Left lung (tissue), 10 donors: ENCODE data around the gene NARS2. TPM values are rescaled to one million over a fixed set of nuclear protein-coding genes. Genes with fewer than 3 reads are reported as not detected.

Source experiments
- ATAC-seq: fragments of 200-7000 bp; cut with Tn5 transposase; one replicate; pipeline ENCODE4 v1.9.1; 2020; ENCODE audit warnings: moderate library complexity
- DNase-seq, 4 donors: peaks; one replicate each; pipeline ENCODE4 v3.0.0-alpha.2; 2013 to 2020
- H3K27ac ChIP-seq, 2 donors: fragments of 200-600 bp; sonication (generic) in 1 of 2; one replicate each; pipeline versions ENCODE4 v1.5.0 to v1.8.0; 2020 to 2021
- H3K27me3 ChIP-seq, 2 donors: fragments of 200-600 bp; sonication (generic) in 1 of 2; one replicate each; pipeline versions ENCODE4 v1.5.0 to v1.8.0; 2020 to 2021
- H3K36me3 ChIP-seq, 2 donors: fragments of 200-600 bp; sonication (generic) in 1 of 2; one replicate each; pipeline versions ENCODE4 v1.5.0 to v1.8.0; 2020 to 2021
- H3K4me1 ChIP-seq, 2 donors: fragments of 200-600 bp; one replicate each; pipeline ENCODE4 v1.8.0; 2021
- H3K4me3 ChIP-seq, 2 donors: fragments of 200-600 bp; sonication (generic) in 1 of 2; one replicate each; pipeline versions ENCODE4 v1.5.0 to v1.8.0; 2020 to 2021; ENCODE audit warnings: mild to moderate bottlenecking in 1 of 2
- H3K9me3 ChIP-seq, 2 donors: fragments of 200-600 bp; sonication (generic) in 1 of 2; one replicate each; pipeline versions ENCODE4 v1.5.0 to v1.8.0; 2020 to 2021
- intact Hi-C, 2 donors: fragments of 100-400 bp; cut with DNase I; formaldehyde crosslinking; loops; one replicate each; pipeline versions ENCODE4 v1.11.2 to v1.14.2; 2022
- polyA plus RNA-seq, 6 donors: library from polyadenylated mRNA; unstranded; fragments of 120-200 nt; gene quantifications; one replicate each; pipeline ENCODE4 v1.2.1, GENCODE V29; 2013; ENCODE audit not compliant: insufficient read length in 6 of 6
- total RNA-seq, 2 donors: library from RNA; stranded (reverse); fragmentation: NEBNext Ultra II Directional; extraction: Animal tissue kit (Norgen Biotek cat#: 25700); gene quantifications; one replicate each; pipeline ENCODE4 v1.2.1, GENCODE V29; 2021
- TF ChIP-seq, protein P1 (sequence below), 2 donors: fragments of 200-600 bp; sonication (generic) in 1 of 2; IDR thresholded peaks; one replicate each; pipeline versions ENCODE4 v1.5.0 to v1.8.0; 2021; ENCODE audit warnings: antibody characterized with exemption in 2 of 2
- donor health status: DM: no; HTN: yes; CAD: no.
- donor health status: DM: no; HTN: no; CAD: no.

NARS2 gene
- total and polyA plus RNA-seq, 8 donors: 14.9 to 35.5 (median 28.4) TPM

DNA sequence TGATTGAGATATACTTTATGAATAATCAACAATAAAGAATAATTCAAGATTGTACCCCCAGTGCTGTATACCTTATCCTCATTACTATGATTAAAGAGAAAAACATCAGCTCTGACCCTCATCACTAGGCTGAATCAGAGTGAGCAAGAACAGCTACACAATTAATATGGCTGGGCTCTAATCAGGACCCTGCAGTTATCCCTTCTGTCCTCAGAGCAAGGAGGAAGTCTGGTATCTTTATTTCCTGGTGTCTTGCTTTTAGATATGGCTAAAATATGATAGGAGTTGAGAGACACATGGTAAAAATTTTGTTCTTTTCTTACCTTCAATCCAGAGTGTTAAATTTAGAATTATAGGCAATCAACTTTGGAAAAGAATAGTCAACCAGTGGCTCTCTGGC is 128.5 kb downstream of the NARS2 start:
- intact Hi-C loops: no loop called here
- no peak overlapping the region for H3K27ac ChIP-seq

DNA sequence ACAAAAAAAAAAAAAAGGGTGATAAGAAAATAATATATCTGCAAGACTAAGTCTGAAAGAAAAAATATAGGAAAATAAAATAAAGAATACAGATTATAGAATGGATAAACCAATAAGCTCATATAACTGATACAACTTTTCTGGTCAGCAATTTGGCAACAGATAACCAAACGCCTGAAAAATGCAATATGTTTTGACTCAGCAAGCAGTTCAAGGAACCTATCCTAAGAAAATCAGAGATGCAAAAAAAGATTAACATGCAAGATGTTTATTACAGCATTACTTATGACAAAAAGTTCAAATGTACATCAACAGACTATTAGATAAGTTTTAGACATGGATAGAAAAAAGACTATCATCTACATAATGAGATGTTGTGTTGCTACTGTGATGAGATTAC is 129.9 kb downstream of the NARS2 start:
- ATAC-seq: no peak
- H3K36me3 ChIP-seq: peaks cover 0 to 11% of the 10 kb centered on the region in 2 donors
- H3K9me3 ChIP-seq: no peaks in the 10 kb centered on the region
- no peak overlapping the region for H3K4me3 ChIP-seq
- no peaks in the 10 kb centered on the region for H3K4me1 ChIP-seq
- intact Hi-C loops: no loop called here
- H3K27ac ChIP-seq: no peak overlapping the region
- TF ChIP-seq, protein P1, sequence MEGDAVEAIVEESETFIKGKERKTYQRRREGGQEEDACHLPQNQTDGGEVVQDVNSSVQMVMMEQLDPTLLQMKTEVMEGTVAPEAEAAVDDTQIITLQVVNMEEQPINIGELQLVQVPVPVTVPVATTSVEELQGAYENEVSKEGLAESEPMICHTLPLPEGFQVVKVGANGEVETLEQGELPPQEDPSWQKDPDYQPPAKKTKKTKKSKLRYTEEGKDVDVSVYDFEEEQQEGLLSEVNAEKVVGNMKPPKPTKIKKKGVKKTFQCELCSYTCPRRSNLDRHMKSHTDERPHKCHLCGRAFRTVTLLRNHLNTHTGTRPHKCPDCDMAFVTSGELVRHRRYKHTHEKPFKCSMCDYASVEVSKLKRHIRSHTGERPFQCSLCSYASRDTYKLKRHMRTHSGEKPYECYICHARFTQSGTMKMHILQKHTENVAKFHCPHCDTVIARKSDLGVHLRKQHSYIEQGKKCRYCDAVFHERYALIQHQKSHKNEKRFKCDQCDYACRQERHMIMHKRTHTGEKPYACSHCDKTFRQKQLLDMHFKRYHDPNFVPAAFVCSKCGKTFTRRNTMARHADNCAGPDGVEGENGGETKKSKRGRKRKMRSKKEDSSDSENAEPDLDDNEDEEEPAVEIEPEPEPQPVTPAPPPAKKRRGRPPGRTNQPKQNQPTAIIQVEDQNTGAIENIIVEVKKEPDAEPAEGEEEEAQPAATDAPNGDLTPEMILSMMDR (IDR thresholded peaks at IDR 0.05): no peak
- H3K27me3 ChIP-seq: no peaks in the 10 kb centered on the region
- no peak for DNase-seq

More for the DNA sequence above, 128.5 kb downstream of the NARS2 start:
- no peak for DNase-seq
- no peak for ATAC-seq
- Histone ChIP-seq H3K27me3 (no peaks in the 10 kb centered on the region), H3K36me3 (peaks cover 0 to 11% of the 10 kb centered on the region in 2 donors), H3K4me1 (no peaks in the 10 kb centered on the region), H3K9me3 (no peaks in the 10 kb centered on the region), H3K4me3 (no peak overlapping the region)
- TF ChIP-seq, protein P1 (IDR thresholded peaks at IDR 0.05): no peak

DNA sequence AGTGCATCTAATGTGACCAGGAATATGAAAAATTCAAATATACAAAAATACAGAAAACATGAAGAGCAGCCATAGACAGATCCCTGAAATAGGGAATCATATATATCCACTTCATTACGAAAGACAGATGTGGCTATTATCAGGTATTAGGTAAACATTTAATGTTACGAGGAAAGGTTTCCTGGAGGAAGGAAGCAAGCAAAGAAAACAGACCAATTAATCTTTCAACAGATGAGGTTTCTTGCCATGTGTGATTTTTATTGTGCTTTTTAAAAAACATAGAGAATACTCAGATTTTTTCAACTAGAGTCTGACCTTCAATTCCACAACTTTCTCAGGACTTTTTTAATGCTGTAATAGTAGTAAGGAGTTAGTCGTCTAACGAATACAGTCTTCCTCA is 132.7 kb downstream of the NARS2 start:
- H3K9me3 ChIP-seq: no peaks in the 10 kb centered on the region
- H3K36me3 ChIP-seq: peaks cover 0 to 11% of the 10 kb centered on the region in 2 donors
- H3K4me1 ChIP-seq: no peaks in the 10 kb centered on the region
- no peak overlapping the region for H3K4me3 ChIP-seq
- ATAC-seq: no peak
- H3K27ac ChIP-seq: no peak overlapping the region
- intact Hi-C loops: no loop called here
- TF ChIP-seq, protein P1 (IDR thresholded peaks at IDR 0.05): no peak
- H3K27me3 ChIP-seq: no peaks in the 10 kb centered on the region
- DNase-seq: no peak

DNA sequence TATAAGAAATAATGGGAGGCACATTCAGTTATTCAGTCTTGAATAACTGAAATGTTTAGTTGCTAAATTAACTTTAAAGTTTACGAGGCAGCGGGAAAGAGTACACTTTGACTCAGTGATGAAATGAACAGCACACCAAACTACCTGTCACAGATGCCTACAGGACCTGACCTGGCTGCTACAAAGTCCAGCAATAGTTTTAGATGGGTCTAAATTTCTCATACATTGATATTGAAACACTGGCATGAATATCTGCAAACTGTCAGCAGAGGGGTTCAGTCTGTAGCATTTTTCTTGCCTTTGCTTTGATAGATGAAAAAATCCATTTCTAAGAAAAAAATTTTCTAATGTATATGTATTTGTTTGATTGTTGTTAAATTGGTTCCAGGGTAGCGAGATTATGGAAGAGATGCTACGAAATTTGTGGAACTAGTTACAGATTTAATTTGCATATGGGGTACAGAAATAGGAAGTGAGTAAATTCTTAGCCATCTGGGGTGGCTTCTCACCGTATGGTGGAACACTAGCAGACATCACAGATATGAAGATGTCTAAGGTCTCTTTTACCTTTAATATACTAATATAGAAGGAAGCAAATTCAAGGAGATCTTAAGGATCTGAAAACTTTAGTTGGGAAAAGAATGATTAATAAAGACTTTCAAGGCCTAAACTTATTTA is 136.2 kb downstream of the NARS2 start:
- no peak for ATAC-seq
- peaks cover 0 to 11% of the 10 kb centered on the region in 2 donors for H3K36me3 ChIP-seq
- H3K4me1 ChIP-seq: no peaks in the 10 kb centered on the region
- DNase-seq: no peak
- H3K4me3 ChIP-seq: no peak overlapping the region
- TF ChIP-seq, protein P1 (IDR thresholded peaks at IDR 0.05): no peak
- H3K27ac ChIP-seq: no peak overlapping the region
- H3K27me3 ChIP-seq: no peaks in the 10 kb centered on the region
- intact Hi-C loops: no loop called here
- no peaks in the 10 kb centered on the region for H3K9me3 ChIP-seq

DNA sequence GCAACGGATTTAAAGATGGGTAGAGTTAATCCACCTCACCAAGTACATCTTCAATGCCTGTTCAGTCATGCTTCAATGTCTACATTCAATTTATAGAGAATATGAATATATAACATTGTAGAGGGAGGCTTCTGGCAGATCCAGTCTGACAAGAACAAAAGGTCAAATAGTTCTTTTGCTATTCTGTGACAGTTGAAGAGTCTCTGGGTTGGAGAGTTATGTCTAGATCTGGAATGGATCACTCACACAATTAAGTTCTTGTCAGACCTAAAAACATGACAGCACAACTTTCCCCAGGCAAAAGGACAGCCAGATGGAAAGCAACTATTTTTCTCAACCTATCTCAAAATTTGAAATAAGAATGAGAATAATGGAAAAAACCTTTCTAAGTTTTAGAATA is 141.7 kb downstream of the NARS2 start:
- Histone ChIP-seq H3K4me3 (no peak overlapping the region), H3K27me3 (no peaks in the 10 kb centered on the region), H3K4me1 (peaks cover 0 to 17% of the 10 kb centered on the region in 2 donors), H3K27ac (no peak overlapping the region), H3K36me3 (no peaks in the 10 kb centered on the region), H3K9me3 (no peaks in the 10 kb centered on the region)
- intact Hi-C loops: no loop called here
- no peak for DNase-seq
- ATAC-seq: no peak
- TF ChIP-seq, protein P1 (IDR thresholded peaks at IDR 0.05): no peak
